HEK293 (cell line): ENCODE results near the gene ZNF865.
A peak's percentile ranks its signal among the peaks of the same experiment; 100 is the strongest.

Experiments
- CTCF ChIA-PET: fragments of 350-600 bp; formaldehyde crosslinking; extraction: SDS; loops from one replicate; lab custom pipeline; 2021; ENCODE audit warnings: antibody characterized with exemption; lab: Yijun Ruan, JAX
- POLR2A ChIA-PET: fragments of 300-600 bp; formaldehyde crosslinking; extraction: SDS; loops from one replicate; lab custom pipeline; 2020; ENCODE audit warnings: antibody characterized with exemption, inconsistent platforms; lab: Yijun Ruan, JAX
- H3K27ac ChIP-seq: fragments of 200-500 bp; sonication (Bioruptor generic); 2 replicates; pipeline ENCODE4 v1.5.1; 2014; ENCODE audit warnings: low read depth, low read length, control low read depth, inconsistent platforms; ENCODE audit errors: extremely low read depth
- H3K36me3 ChIP-seq, 2 experiments: fragments of 200-500 bp in 1 of 2; sonication (Bioruptor generic) in 1 of 2; 1 replicate in 1 of 2; 2 replicates in 1 of 2; pipeline ENCODE4 v1.5.1; 2014 to 2017; ENCODE audit warnings: inconsistent platforms in 2 of 2, low read length in 2 of 2; ENCODE audit not compliant: control insufficient read depth in 2 of 2, insufficient read depth in 1 of 2
- H3K4me1 ChIP-seq: fragments of 200-500 bp; sonication (Bioruptor generic); 2 replicates; pipeline ENCODE4 v1.5.1; 2014; ENCODE audit warnings: mild to moderate bottlenecking, low read length, inconsistent platforms; ENCODE audit not compliant: control insufficient read depth, insufficient read depth
- H3K4me3 ChIP-seq: 2 replicates; pipeline ENCODE4 v1.5.1; 2011; ENCODE audit warnings: low read depth, mild to moderate bottlenecking, control low read depth, low read length, moderate library complexity
- H3K9me3 ChIP-seq: fragments of 200-500 bp; sonication (Bioruptor generic); 2 replicates; pipeline ENCODE4 v1.5.1; 2014; ENCODE audit warnings: low read depth, low read length, inconsistent platforms; ENCODE audit not compliant: control insufficient read depth, insufficient read depth
- PRDM1 ChIP-seq: fragments of 450-650 bp; formaldehyde crosslinking; IDR thresholded peaks from 2 replicates; pipeline ENCODE4; 2016; ENCODE audit warnings: missing biosample characterization, missing genetic modification characterization
- SP2 ChIP-seq: fragments of 450-650 bp; formaldehyde crosslinking; IDR thresholded peaks from 2 replicates; pipeline ENCODE4 v1.5.1; 2016; ENCODE audit warnings: missing biosample characterization, missing genetic modification characterization
- SP7 ChIP-seq: fragments of 450-650 bp; formaldehyde crosslinking; IDR thresholded peaks from 2 replicates; pipeline ENCODE4 v1.5.1; 2016; ENCODE audit warnings: missing biosample characterization, missing genetic modification characterization
- ZBTB21 ChIP-seq: fragments of 450-650 bp; formaldehyde crosslinking; IDR thresholded peaks from 2 replicates; pipeline ENCODE4 v1.5.1; 2017; ENCODE audit warnings: missing biosample characterization, missing genetic modification characterization
- ZFP37 ChIP-seq: fragments of 450-650 bp; formaldehyde crosslinking; IDR thresholded peaks from 2 replicates; pipeline ENCODE4 v1.5.1; 2016; ENCODE audit warnings: missing biosample characterization, missing genetic modification characterization
- ZNF121 ChIP-seq: fragments of 450-650 bp; formaldehyde crosslinking; IDR thresholded peaks from 2 replicates; pipeline ENCODE4 v1.5.1; 2016; ENCODE audit warnings: missing biosample characterization, missing genetic modification characterization
- ZNF654 ChIP-seq: fragments of 450-650 bp; formaldehyde crosslinking; IDR thresholded peaks from 2 replicates; pipeline ENCODE4 v1.5.1; 2016; ENCODE audit warnings: low read depth, missing biosample characterization, missing genetic modification characterization
- TF ChIP-seq, protein P1 (sequence below): fragments of 450-650 bp; formaldehyde crosslinking; IDR thresholded peaks from 2 replicates; pipeline ENCODE4 v1.5.1; 2016; ENCODE audit warnings: missing biosample characterization, missing genetic modification characterization
- TF ChIP-seq, protein P2 (sequence below): fragments of 450-650 bp; formaldehyde crosslinking; IDR thresholded peaks from 2 replicates; pipeline ENCODE4 v1.5.1; 2016; ENCODE audit warnings: missing biosample characterization, missing genetic modification characterization, low read depth
- TF ChIP-seq, protein P3 (sequence below): fragments of 450-650 bp; formaldehyde crosslinking; IDR thresholded peaks from 2 replicates; pipeline ENCODE4 v1.5.1; 2017; ENCODE audit warnings: missing biosample characterization, missing genetic modification characterization
- TF ChIP-seq, protein P4 (sequence below): fragments of 450-650 bp; formaldehyde crosslinking; IDR thresholded peaks from 2 replicates; pipeline ENCODE4 v1.5.1; 2016; ENCODE audit warnings: missing biosample characterization, missing genetic modification characterization
- TF ChIP-seq, protein P5 (sequence below): fragments of 450-650 bp; formaldehyde crosslinking; IDR thresholded peaks from 2 replicates; pipeline ENCODE4 v1.5.1; 2017; ENCODE audit warnings: missing biosample characterization, mild to moderate bottlenecking, missing genetic modification characterization, moderate library complexity

ZNF865 gene

DNA sequence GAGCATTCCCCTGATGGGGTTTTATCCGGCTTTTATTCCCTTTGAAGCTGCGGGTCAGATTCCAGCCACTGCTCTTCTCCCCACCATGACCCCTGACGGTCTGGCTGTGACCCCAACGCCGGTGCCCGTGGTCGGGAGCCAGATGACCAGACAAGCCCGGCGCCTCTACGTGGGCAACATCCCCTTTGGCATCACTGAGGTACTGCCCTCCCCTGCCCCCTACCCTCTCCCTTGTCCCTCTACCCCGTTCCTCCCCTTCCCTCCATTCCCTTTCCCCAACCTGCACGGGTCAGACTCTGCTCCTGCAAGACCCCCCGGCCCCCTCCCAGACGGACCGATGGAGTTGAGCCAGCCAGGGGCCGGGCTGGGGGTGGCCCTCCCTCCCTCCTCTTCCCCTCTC lies 55.5 kb downstream of the ZNF865 start (continued):
- TF ChIP-seq, protein P1, sequence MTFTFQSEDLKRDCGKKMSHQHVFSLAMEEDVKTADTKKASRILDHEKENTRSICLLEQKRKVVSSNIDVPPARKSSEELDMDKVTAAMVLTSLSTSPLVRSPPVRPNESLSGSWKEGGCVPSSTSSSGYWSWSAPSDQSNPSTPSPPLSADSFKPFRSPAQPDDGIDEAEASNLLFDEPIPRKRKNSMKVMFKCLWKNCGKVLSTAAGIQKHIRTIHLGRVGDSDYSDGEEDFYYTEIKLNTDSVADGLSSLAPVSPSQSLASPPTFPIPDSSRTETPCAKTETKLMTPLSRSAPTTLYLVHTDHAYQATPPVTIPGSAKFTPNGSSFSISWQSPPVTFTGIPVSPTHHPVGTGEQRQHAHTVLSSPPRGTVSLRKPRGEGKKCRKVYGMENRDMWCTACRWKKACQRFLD (tag by site-specific recombination), result no peak
- TF ChIP-seq, protein P2, sequence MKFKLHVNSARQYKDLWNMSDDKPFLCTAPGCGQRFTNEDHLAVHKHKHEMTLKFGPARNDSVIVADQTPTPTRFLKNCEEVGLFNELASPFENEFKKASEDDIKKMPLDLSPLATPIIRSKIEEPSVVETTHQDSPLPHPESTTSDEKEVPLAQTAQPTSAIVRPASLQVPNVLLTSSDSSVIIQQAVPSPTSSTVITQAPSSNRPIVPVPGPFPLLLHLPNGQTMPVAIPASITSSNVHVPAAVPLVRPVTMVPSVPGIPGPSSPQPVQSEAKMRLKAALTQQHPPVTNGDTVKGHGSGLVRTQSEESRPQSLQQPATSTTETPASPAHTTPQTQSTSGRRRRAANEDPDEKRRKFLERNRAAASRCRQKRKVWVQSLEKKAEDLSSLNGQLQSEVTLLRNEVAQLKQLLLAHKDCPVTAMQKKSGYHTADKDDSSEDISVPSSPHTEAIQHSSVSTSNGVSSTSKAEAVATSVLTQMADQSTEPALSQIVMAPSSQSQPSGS, result no peak
- TF ChIP-seq, protein P3, sequence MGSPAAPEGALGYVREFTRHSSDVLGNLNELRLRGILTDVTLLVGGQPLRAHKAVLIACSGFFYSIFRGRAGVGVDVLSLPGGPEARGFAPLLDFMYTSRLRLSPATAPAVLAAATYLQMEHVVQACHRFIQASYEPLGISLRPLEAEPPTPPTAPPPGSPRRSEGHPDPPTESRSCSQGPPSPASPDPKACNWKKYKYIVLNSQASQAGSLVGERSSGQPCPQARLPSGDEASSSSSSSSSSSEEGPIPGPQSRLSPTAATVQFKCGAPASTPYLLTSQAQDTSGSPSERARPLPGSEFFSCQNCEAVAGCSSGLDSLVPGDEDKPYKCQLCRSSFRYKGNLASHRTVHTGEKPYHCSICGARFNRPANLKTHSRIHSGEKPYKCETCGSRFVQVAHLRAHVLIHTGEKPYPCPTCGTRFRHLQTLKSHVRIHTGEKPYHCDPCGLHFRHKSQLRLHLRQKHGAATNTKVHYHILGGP (tag by site-specific recombination), result no peak
- no peak for TF ChIP-seq ZNF121

DNA sequence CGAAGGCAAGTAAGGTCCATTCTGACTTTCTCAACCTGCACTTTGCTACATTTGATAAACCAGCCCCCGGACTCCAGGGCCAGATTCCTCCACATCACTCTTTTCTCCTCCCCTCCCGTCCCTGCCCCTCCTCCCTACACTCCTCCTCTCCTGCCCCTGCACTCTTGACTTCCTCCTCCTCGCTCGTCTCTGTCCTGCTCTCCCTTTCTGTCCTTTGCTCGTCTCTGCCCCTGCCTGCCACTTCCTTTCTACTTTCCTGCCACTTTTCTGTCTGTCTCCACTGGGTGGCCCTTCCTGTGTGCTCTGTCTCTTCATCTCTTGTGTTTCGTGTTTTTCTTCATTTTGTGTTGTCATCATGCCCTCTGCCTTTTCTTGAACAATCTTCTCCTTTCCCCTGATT lies 56.4 kb downstream of the ZNF865 start:
- Histone ChIP-seq H3K9me3 (no peaks in the 10 kb centered on the region), H3K27ac (no peak overlapping the region), H3K36me3 (peaks cover 51 to 91% of the 10 kb centered on the region in 2 experiments), H3K4me1 (peaks cover 11% of the 10 kb centered on the region), H3K4me3 (no peak overlapping the region)
- CTCF ChIA-PET, result no interaction called here
- POLR2A ChIA-PET, result no interaction called here
- TF ChIP-seq ZNF654 (tag by site-specific recombination) (no peak), PRDM1 (tag by site-specific recombination) (peak; percentile 93), SP2 (tag by site-specific recombination) (0 out of 2 replicates have a peak, but pooled peaks have one; percentile 6), SP7 (tag by site-specific recombination) (no peak)
- TF ChIP-seq, protein P4, sequence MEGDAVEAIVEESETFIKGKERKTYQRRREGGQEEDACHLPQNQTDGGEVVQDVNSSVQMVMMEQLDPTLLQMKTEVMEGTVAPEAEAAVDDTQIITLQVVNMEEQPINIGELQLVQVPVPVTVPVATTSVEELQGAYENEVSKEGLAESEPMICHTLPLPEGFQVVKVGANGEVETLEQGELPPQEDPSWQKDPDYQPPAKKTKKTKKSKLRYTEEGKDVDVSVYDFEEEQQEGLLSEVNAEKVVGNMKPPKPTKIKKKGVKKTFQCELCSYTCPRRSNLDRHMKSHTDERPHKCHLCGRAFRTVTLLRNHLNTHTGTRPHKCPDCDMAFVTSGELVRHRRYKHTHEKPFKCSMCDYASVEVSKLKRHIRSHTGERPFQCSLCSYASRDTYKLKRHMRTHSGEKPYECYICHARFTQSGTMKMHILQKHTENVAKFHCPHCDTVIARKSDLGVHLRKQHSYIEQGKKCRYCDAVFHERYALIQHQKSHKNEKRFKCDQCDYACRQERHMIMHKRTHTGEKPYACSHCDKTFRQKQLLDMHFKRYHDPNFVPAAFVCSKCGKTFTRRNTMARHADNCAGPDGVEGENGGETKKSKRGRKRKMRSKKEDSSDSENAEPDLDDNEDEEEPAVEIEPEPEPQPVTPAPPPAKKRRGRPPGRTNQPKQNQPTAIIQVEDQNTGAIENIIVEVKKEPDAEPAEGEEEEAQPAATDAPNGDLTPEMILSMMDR (tag by site-specific recombination), result peak; percentile 60; the same call in 1 of the 2 replicates

DNA sequence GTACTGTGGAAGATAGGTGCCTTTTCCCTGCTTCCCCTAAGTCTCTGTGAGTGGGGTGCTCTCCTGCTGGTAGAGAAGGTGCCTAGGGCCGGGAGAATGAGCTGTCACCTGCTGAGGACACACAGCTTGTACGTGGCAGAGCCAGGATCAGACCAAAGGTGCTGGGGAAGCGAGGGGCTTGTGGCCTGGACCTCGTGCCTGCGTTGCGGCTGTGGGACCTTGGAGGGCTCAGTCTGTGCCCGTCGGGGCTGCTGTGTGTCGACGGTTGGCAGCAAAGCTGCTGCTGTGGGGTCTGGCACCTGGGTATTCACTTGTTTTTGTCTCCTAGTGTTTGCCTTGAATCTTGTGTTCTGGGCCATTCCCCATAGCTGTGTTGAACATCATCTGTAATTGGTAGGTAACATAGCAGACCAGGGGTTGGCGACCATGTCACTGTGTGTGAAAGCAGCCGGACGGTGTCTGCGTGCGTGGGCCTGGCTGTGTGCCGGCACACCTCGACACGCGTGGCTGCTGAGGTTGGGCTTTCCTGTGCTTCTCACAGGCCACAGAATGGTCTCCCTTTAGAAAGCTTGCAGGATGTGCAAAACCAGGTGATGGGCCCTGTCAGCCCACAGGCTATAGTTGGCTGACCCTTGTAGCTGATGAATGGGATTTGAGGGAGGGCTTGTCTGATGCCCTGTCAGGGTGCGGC lies 58.5 kb downstream of the ZNF865 start:
- CTCF ChIA-PET, result interaction anchor here (0.7 to 1.5 kb wide), 2 partner anchors 8 to 148 kb away, joined by 3 to 11 read pairs; no protein-coding TSS in a partner anchor

More for the DNA sequence above, 58.5 kb downstream of the ZNF865 start:
- TF ChIP-seq ZBTB21 (tag by site-specific recombination) (no peak), ZFP37 (tag by site-specific recombination) (no peak)
- TF ChIP-seq, protein P5, sequence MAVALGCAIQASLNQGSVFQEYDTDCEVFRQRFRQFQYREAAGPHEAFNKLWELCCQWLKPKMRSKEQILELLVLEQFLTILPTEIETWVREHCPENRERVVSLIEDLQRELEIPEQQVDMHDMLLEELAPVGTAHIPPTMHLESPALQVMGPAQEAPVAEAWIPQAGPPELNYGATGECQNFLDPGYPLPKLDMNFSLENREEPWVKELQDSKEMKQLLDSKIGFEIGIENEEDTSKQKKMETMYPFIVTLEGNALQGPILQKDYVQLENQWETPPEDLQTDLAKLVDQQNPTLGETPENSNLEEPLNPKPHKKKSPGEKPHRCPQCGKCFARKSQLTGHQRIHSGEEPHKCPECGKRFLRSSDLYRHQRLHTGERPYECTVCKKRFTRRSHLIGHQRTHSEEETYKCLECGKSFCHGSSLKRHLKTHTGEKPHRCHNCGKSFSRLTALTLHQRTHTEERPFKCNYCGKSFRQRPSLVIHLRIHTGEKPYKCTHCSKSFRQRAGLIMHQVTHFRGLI (tag by site-specific recombination), result peak; percentile 66; the same call in 1 of the 2 replicates
- TF ChIP-seq, all 188 proteins: peak for 1
- no peaks in the 10 kb centered on the region; the same call in 1 of the 2 replicates for H3K4me1 ChIP-seq
- peaks cover 63 to 99% of the 10 kb centered on the region in 2 experiments for H3K36me3 ChIP-seq
- POLR2A ChIA-PET, result interaction anchor here (2.1 kb wide), 1 partner anchor 10 kb away, joined by 16 read pairs; the partner anchor contains the start of gene U2AF2
- no peak overlapping the region for H3K4me3 ChIP-seq
- no peak overlapping the region for H3K27ac ChIP-seq
- no peaks in the 10 kb centered on the region for H3K9me3 ChIP-seq
